GM12801 (cell line): ENCODE data around the gene IKZF1.

ENCODE experiments used
- TF ChIP-seq, protein P1 (sequence below): IDR thresholded peaks from one replicate; pipeline ENCODE4 v1.5.1; 2011; ENCODE audit warnings: control low read depth; ENCODE audit not compliant: insufficient read length; ENCODE audit errors: extremely low read depth

Gene IKZF1

DNA sequence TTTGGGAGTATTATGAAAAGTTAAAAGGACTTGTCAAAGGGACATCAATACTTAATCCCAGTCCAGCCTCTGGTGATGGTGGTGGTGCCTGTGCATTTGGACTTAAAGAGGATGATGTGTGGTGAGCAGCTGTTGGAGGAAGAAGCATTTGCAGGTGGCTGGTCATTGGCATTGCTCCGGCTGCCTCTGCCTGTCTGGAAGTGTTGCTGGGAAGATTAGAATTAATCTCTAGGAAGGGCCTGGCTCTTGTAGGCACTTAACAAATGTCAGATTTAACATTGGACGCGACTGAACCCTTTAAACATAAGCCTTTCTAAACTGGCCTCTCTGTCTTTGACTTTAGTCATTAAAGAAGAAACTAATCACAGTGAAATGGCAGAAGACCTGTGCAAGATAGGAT is 86.9 kb downstream of the IKZF1 start:
- TF ChIP-seq, protein P1, sequence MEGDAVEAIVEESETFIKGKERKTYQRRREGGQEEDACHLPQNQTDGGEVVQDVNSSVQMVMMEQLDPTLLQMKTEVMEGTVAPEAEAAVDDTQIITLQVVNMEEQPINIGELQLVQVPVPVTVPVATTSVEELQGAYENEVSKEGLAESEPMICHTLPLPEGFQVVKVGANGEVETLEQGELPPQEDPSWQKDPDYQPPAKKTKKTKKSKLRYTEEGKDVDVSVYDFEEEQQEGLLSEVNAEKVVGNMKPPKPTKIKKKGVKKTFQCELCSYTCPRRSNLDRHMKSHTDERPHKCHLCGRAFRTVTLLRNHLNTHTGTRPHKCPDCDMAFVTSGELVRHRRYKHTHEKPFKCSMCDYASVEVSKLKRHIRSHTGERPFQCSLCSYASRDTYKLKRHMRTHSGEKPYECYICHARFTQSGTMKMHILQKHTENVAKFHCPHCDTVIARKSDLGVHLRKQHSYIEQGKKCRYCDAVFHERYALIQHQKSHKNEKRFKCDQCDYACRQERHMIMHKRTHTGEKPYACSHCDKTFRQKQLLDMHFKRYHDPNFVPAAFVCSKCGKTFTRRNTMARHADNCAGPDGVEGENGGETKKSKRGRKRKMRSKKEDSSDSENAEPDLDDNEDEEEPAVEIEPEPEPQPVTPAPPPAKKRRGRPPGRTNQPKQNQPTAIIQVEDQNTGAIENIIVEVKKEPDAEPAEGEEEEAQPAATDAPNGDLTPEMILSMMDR: no peak

DNA sequence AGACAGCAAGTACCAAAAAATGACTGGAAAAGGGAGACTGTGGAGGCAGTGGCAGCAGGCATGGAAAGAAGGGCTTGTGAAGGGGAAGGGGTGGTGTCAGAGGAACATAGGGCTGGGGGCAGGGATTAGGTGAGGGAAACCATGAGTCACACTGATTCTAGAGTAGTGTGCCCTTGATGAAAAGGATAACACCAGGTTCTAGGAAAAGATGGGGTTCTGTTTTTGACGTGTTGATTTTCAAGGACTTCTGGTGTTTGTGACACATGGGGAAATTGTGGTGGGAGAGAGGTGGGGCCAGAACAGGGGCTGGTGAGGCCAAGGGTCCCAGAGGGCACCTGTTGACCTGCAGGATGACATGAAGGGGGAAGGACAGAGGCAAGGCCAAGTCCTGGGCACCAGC is 88.6 kb downstream of the IKZF1 start:
- TF ChIP-seq, protein P1: no peak

DNA sequence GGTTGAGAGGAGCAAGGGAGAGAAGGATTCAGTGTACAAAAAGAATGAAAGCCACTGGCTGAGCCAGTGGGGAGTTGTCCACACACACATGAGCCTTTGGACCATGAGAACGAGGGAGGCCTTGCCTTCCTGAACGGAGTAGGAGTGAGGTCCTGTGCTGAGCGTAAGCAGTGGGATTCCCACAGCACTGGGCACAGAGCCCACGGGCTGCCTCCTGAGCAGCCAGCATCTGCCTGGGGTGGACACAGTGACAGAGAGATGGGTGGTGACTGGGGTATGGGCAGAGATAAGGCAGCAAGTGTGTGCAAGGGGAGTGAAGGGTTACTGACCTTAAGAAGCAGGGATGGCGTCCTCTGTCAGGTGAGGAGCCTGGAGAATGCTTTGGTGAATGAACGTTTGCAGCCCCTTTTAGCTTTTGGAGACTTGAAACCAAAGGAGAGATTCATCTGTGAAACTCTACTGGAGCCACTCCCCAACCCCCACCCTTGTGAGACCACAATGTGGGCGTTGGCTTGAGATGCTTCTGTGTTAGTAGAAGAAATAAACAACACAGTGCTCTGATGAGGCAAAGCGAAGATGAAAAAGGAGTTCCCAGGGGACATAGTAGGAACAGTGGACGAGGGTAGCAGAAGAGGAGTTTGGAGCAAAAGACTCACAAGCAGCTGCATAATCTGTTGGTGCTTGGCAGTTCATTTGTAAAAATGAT is 89.2 kb downstream of the IKZF1 start:
- TF ChIP-seq, protein P1: no peak

DNA sequence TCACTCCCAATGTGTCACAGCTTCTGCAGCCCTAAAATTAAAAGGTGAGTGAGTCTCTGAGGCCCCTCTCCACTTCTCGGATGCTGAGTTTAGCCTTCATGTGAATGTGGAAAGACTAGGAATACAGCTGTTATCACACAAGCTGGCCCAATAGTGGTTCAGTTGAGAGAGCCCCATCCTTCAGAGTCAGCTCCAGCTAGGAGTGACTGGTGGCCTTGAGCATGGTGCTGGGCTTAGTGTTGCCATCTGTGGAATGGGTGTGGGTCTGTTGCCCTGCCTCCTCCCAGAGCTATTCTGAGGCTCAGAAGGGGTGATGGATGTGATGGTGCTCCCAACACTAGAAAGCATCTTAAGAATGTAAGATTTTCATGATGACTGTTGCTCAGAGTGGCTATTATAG is 89.8 kb downstream of the IKZF1 start:
- TF ChIP-seq, protein P1: no peak

DNA sequence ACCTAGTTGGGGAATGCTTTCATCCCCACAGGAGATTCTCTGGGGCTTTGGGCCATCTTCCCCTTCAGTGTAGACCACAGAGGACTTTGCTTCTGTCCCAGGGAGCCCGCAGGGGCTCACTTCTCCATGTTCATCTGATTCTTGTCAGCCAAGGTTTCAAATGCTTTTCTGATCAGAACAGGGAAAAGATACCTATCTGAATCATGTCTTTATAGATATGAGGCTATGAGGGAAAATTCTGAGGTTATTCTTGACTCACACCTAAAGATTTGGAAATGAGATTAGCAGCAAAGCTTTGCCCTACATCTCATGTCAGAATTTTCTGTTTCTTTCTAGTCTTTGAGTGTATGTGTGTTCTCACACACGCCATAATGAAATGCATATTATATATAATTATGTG is 92.3 kb downstream of the IKZF1 start:
- TF ChIP-seq, protein P1: no peak

DNA sequence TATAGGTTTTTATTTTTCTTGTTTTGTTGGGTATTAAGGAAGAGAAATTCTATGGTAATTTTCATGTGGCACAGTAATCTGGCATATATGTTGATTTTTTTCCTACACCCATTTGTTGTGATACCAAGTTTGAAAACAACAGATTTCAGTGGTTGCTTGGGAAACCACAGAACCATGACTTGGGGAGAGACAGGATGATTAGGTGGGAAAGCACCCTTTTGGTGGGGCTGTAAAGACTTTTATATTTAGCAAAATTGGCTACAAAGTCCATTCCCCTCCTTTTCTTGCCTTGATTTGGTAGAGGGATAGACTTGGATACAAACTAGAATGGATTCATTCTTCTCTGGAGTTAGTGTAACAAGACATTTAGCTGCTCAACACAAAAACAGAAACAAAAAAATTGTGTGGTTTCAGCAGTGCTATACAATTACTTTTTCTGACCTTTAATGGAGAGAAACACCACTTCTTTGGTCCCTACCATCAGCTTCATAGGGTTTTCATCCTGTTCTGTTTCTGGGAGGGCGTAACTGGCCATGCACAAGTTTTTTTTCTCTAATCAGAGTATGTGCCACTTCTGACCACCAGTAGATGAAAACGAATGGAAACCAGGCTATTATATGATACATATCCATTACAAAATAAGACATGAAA is 92.9 kb downstream of the IKZF1 start:
- TF ChIP-seq, protein P1: no peak

DNA sequence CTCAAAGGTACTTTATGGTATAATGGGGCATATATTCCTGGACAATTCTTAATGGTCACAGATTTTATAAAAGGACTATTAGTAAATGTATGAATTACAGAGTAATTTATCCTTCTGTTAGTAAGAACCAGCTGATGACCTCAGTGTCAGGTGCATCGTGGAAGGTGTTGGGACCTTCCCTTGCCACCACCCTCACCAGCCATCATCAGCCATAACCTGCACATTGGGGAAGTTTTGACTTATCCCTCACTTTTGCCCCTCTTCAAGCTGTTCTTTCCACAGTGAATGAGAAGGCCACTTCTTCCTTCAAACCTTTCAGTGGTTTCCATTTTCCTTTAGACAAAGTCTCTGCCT is 93.4 kb downstream of the IKZF1 start:
- TF ChIP-seq, protein P1: no peak
